Cardiac muscle cell (in vitro differentiated cells and primary cell): Measurements from ENCODE around the gene PDIA2. TPM values are rescaled to one million over a fixed set of nuclear protein-coding genes. Genes with fewer than 3 reads are reported as not detected.
"Not testable (repeated sequence)": the region's sequence is repeated elsewhere in the genome, so short reads cannot be mapped to it uniquely, and the experiment has no call there.

Experiments
- DNase-seq, 2 donors: peaks; one replicate each; pipeline versions ENCODE4 v3.0.0 to v3.0.0-alpha.2; 2010 to 2017; ENCODE audit warnings: low read depth in 1 of 2, low spot score in 1 of 2
- H3K27ac ChIP-seq: fragments of 200-600 bp; sonication (generic); 2 replicates; pipeline ENCODE4 v1.5.1; 2016
- H3K27me3 ChIP-seq: fragments of 200-600 bp; sonication (generic); 2 replicates; pipeline ENCODE4 v1.6.0; 2016; ENCODE audit warnings: control low read depth
- H3K36me3 ChIP-seq: fragments of 200-600 bp; sonication (generic); 2 replicates; pipeline ENCODE4 v1.5.1; 2016; ENCODE audit warnings: control low read depth
- H3K4me1 ChIP-seq: fragments of 200-600 bp; sonication (generic); 2 replicates; pipeline ENCODE4 v1.8.1; 2017; ENCODE audit warnings: low read depth, mild to moderate bottlenecking, mixed run types
- H3K4me3 ChIP-seq: fragments of 200-600 bp; sonication (generic); 2 replicates; pipeline ENCODE4 v1.5.1; 2016; ENCODE audit warnings: mild to moderate bottlenecking
- H3K9me3 ChIP-seq: fragments of 200-600 bp; sonication (generic); 2 replicates; pipeline ENCODE4 v1.5.1; 2017; ENCODE audit warnings: low read depth, mild to moderate bottlenecking, control low read depth
- CTCF ChIP-seq: IDR thresholded peaks from 2 replicates; pipeline ENCODE4 v1.5.1; 2012; ENCODE audit warnings: low read depth, mild to moderate bottlenecking, low read length
- polyA plus RNA-seq: library from polyadenylated mRNA; unstranded; fragments of >200 nt; fragmentation: Nextera tagmentation; extraction: Ambion mirVana; gene quantifications from 2 replicates; pipeline ENCODE4 v1.2.1, GENCODE V29; 2016
- total RNA-seq: library from RNA; depleted of rRNA; stranded (reverse); fragments of >200 nt; gene quantifications from 2 replicates; pipeline ENCODE4 v1.2.3, GENCODE V29; 2016

Gene PDIA2
- total and polyA plus RNA-seq, 2 experiments from 2014 or later, result 1.7 to 3.2 TPM

GRCh38 chr16:253833-254232 lies 29.1 kb upstream of the PDIA2 start:
- Histone ChIP-seq H3K27ac (no peak overlapping the region), H3K9me3 (no peaks in the 10 kb centered on the region), H3K4me3 (no peak overlapping the region), H3K36me3 (peaks cover 19% of the 10 kb centered on the region), H3K4me1 (peaks cover 9% of the 10 kb centered on the region), H3K27me3 (no peaks in the 10 kb centered on the region)
- TF ChIP-seq CTCF, result no peak
- no peak for DNase-seq

GRCh38 chr16:254461-254860 lies 28.5 kb upstream of the PDIA2 start:
- Histone ChIP-seq H3K9me3 (no peaks in the 10 kb centered on the region), H3K27ac (no peak overlapping the region), H3K36me3 (peaks cover 19% of the 10 kb centered on the region), H3K4me1 (peaks cover 9% of the 10 kb centered on the region), H3K4me3 (no peak overlapping the region), H3K27me3 (no peaks in the 10 kb centered on the region)
- TF ChIP-seq CTCF, result no peak
- no peak for DNase-seq

GRCh38 chr16:255183-255582 lies 27.8 kb upstream of the PDIA2 start:
- Histone ChIP-seq H3K9me3 (no peaks in the 10 kb centered on the region), H3K27me3 (no peaks in the 10 kb centered on the region), H3K4me1 (peaks cover 9% of the 10 kb centered on the region), H3K4me3 (no peak overlapping the region), H3K36me3 (peaks cover 24% of the 10 kb centered on the region), H3K27ac (no peak overlapping the region)
- no peak for DNase-seq
- TF ChIP-seq CTCF, result no peak

- not testable (repeated sequence) for H3K27ac ChIP-seq, H3K4me3 ChIP-seq, H3K9me3 ChIP-seq, H3K27me3 ChIP-seq, H3K4me1 ChIP-seq, DNase-seq
- peaks cover 32% of the 10 kb centered on the region for H3K36me3 ChIP-seq
Observed at GRCh38 chr16:258091-258490, 24.9 kb upstream of the PDIA2 start.

- peaks cover 37% of the 10 kb centered on the region for H3K36me3 ChIP-seq
- no peak for TF ChIP-seq CTCF
- no peaks in the 10 kb centered on the region for H3K9me3 ChIP-seq
- no peak overlapping the region for H3K4me3 ChIP-seq
- H3K27me3 ChIP-seq, result no peaks in the 10 kb centered on the region
- no peak for DNase-seq
- no peaks in the 10 kb centered on the region for H3K4me1 ChIP-seq
- no peak overlapping the region for H3K27ac ChIP-seq
Observed at GRCh38 chr16:259226-259625, 23.7 kb upstream of the PDIA2 start.

- H3K36me3 ChIP-seq, result peaks cover 35% of the 10 kb centered on the region
- H3K4me3 ChIP-seq, result no peak overlapping the region
- no peak for DNase-seq
- TF ChIP-seq CTCF, result no peak
- no peaks in the 10 kb centered on the region for H3K9me3 ChIP-seq
- H3K27me3 ChIP-seq, result no peaks in the 10 kb centered on the region
- no peaks in the 10 kb centered on the region for H3K4me1 ChIP-seq
- H3K27ac ChIP-seq, result no peak overlapping the region
Observed at GRCh38 chr16:259814-260253, 23.1 kb upstream of the PDIA2 start.
